Esophagus muscularis mucosa (tissue), 3 donors: ENCODE data around the gene LRRC14B.

Source experiments
- CTCF ChIP-seq, 3 experiments: fragments of 200-600 bp in 2 of 3; fragments of 450-650 bp in 1 of 3; sonication (generic) in 2 of 3; IDR thresholded peaks; one replicate each; pipeline ENCODE4 v1.5.1; 2017 to 2019; ENCODE audit warnings: antibody characterized with exemption in 3 of 3, mild to moderate bottlenecking in 2 of 3, moderate library complexity in 1 of 3
- POLR2A ChIP-seq: fragments of 450-650 bp; IDR thresholded peaks from one replicate; pipeline ENCODE4 v1.6.1; 2017; ENCODE audit warnings: antibody characterized with exemption, moderate library complexity, mild to moderate bottlenecking, low read depth

- TF ChIP-seq CTCF (IDR thresholded peaks at IDR 0.05), result no peak
- no peak for TF ChIP-seq POLR2A
These were observed 27.5 kb upstream of the LRRC14B start for GRCh38 chr5:163841-164240.
